Sigmoid colon (tissue), 7 donors: ENCODE measurements around the gene SCNN1B. TPM values are rescaled to one million over a fixed set of nuclear protein-coding genes. Genes with fewer than 3 reads are reported as not detected.

Experiments
- DNase-seq: peaks from one replicate; pipeline ENCODE4 v3.0.0-alpha.2; 2019
- H3K27ac ChIP-seq, 4 donors: fragments of 200-600 bp; sonication (generic); one replicate each; pipeline ENCODE4 v1.5.1; 2016 to 2019; ENCODE audit warnings: mild to moderate bottlenecking in 1 of 4
- H3K27me3 ChIP-seq, 3 donors: fragments of 200-600 bp; sonication (generic); one replicate each; pipeline ENCODE4 v1.5.1; 2019; ENCODE audit warnings: mild to moderate bottlenecking in 1 of 3
- H3K36me3 ChIP-seq, 4 donors: fragments of 200-600 bp; sonication (generic); one replicate each; pipeline ENCODE4 v1.5.1; 2016 to 2019
- H3K4me1 ChIP-seq, 4 donors: fragments of 200-600 bp; sonication (generic); one replicate each; pipeline ENCODE4 v1.5.1; 2017 to 2019
- H3K4me3 ChIP-seq, 4 donors: fragments of 200-600 bp; sonication (generic); one replicate each; pipeline ENCODE4 v1.5.1; 2017 to 2019; ENCODE audit warnings: mild to moderate bottlenecking in 2 of 4, moderate library complexity in 1 of 4
- H3K9me3 ChIP-seq, 4 donors: fragments of 200-600 bp in 3 of 4; sonication (generic) in 3 of 4; one replicate each; pipeline versions ENCODE4 v1.5.1 to v1.6.1; 2013 to 2019
- CTCF ChIP-seq, 4 experiments: fragments of 450-650 bp in 3 of 4; fragments of 200-600 bp in 1 of 4; IDR thresholded peaks; one replicate each; pipeline ENCODE4 v1.5.1; 2016 to 2019; ENCODE audit warnings: antibody characterized with exemption in 4 of 4, mild to moderate bottlenecking in 3 of 4, moderate library complexity in 2 of 4
- EP300 ChIP-seq, 4 donors: sonication (generic); formaldehyde crosslinking; IDR thresholded peaks; one replicate each; pipeline ENCODE4 v1.6.1; 2017; ENCODE audit warnings: antibody characterized with exemption in 4 of 4
- POLR2A ChIP-seq, 2 donors: fragments of 450-650 bp; IDR thresholded peaks; one replicate each; pipeline ENCODE4 v1.6.1; 2016; ENCODE audit warnings: antibody characterized with exemption in 2 of 2, mild to moderate bottlenecking in 2 of 2, moderate library complexity in 2 of 2
- POLR2AphosphoS5 ChIP-seq, 4 donors: sonication (generic); formaldehyde crosslinking; IDR thresholded peaks; one replicate each; pipeline ENCODE4 v1.6.1; 2017; ENCODE audit warnings: antibody characterized with exemption in 4 of 4
- WGBS, 2 donors: extraction: QIAGEN DNeasy Blood & Tissue Kit; methylation state at CpG; one replicate each; pipeline ENCODE4 v1.1.7; 2013; 5-methylcytosine and 5-hydroxymethylcytosine counted together
- intact Hi-C: fragments of 100-400 bp; cut with DNase I; formaldehyde crosslinking; loops from one replicate; pipeline ENCODE4 v1.15.1; 2023
- polyA plus RNA-seq, 3 donors: library from polyadenylated mRNA; stranded (reverse); fragments of 200-250 nt; gene quantifications; one replicate each; pipeline ENCODE4 v1.2.3, GENCODE V29; 2013
- total RNA-seq, 4 donors: library from RNA; depleted of rRNA; stranded (reverse); fragments of >200 nt; gene quantifications; one replicate each; pipeline ENCODE4 v1.1.0, GENCODE V29; 2016
- donor health status: healthy with polysubstance abuse.
- donor health status: Bipolar disorder and iron deficiency.
- donor health status: healthy.

The SCNN1B gene
- total and polyA plus RNA-seq, 7 donors = 1.7 to 212 (median 9.2) TPM

GRCh38 chr16:23333831-23334456, 31.8 kb downstream of the SCNN1B start:
- TF ChIP-seq POLR2AphosphoS5 (IDR thresholded peaks at IDR 0.05) (no peak), EP300 (IDR thresholded peaks at IDR 0.05) (no peak), CTCF (IDR thresholded peaks at IDR 0.05) (no peak), POLR2A (IDR thresholded peaks at IDR 0.05) (no peak)
- Histone ChIP-seq H3K4me1 (no peaks in the 10 kb centered on the region), H3K9me3 (no peaks in the 10 kb centered on the region), H3K27me3 (no peaks in the 10 kb centered on the region), H3K27ac (no peak overlapping the region), H3K4me3 (no peak overlapping the region), H3K36me3 (no peaks in the 10 kb centered on the region)
- no peak for DNase-seq
- intact Hi-C loops = no loop called here
- 88 to 90% methylated on average over 11 of the region's 11 CpGs for WGBS, 2 donors

- no peaks in the 10 kb centered on the region for H3K27me3 ChIP-seq
- H3K36me3 ChIP-seq = no peaks in the 10 kb centered on the region
- intact Hi-C loops = no loop called here
- DNase-seq = no peak
- H3K27ac ChIP-seq = no peak overlapping the region
- WGBS, 2 donors = 64 to 67% methylated on average over 3 of the region's 3 CpGs
- H3K4me3 ChIP-seq = no peak overlapping the region
- no peaks in the 10 kb centered on the region for H3K4me1 ChIP-seq
- no peaks in the 10 kb centered on the region for H3K9me3 ChIP-seq
- no peak for TF ChIP-seq CTCF (IDR thresholded peaks at IDR 0.05)
- TF ChIP-seq EP300 (IDR thresholded peaks at IDR 0.05) = no peak
- TF ChIP-seq POLR2A (IDR thresholded peaks at IDR 0.05) = no peak
- TF ChIP-seq POLR2AphosphoS5 (IDR thresholded peaks at IDR 0.05) = no peak
Measured at GRCh38 chr16:23334457-23334853, 32.4 kb downstream of the SCNN1B start.

- DNase-seq = no peak
- intact Hi-C loops = no loop called here
- H3K4me1 ChIP-seq = no peaks in the 10 kb centered on the region
Measured at GRCh38 chr16:23334950-23335349, 32.8 kb downstream of the SCNN1B start.

GRCh38 chr16:23337836-23338550, 35.9 kb downstream of the SCNN1B start:
- Histone ChIP-seq H3K27ac (no peak overlapping the region), H3K4me1 (peaks cover 0 to 12% (median 0%) of the 10 kb centered on the region in 4 donors), H3K27me3 (no peaks in the 10 kb centered on the region), H3K4me3 (no peak overlapping the region), H3K36me3 (no peaks in the 10 kb centered on the region), H3K9me3 (no peaks in the 10 kb centered on the region)
- no peak for DNase-seq
- 78 to 92% methylated on average over 5 of the region's 5 CpGs for WGBS, 2 donors
- intact Hi-C loops = no loop called here
- no peak for TF ChIP-seq EP300 (IDR thresholded peaks at IDR 0.05)
- no peak for TF ChIP-seq POLR2AphosphoS5 (IDR thresholded peaks at IDR 0.05)
- TF ChIP-seq POLR2A (IDR thresholded peaks at IDR 0.05) = no peak
- TF ChIP-seq CTCF (IDR thresholded peaks at IDR 0.05) = no peak

More at GRCh38 chr16:23334950-23335349, 32.8 kb downstream of the SCNN1B start:
- Histone ChIP-seq H3K9me3 (no peaks in the 10 kb centered on the region), H3K27ac (no peak overlapping the region), H3K27me3 (no peaks in the 10 kb centered on the region), H3K4me3 (no peak overlapping the region), H3K36me3 (no peaks in the 10 kb centered on the region)
- no peak for TF ChIP-seq EP300 (IDR thresholded peaks at IDR 0.05)
- no peak for TF ChIP-seq CTCF (IDR thresholded peaks at IDR 0.05)
- TF ChIP-seq POLR2A (IDR thresholded peaks at IDR 0.05) = no peak
- no peak for TF ChIP-seq POLR2AphosphoS5 (IDR thresholded peaks at IDR 0.05)
- 15 to 36% methylated on average over 1 of the region's 1 CpG for WGBS, 2 donors
